Adrenal gland (tissue), 12 donors: ENCODE results near the gene POMGNT2. TPM values are rescaled to one million over a fixed set of nuclear protein-coding genes. Genes with fewer than 3 reads are reported as not detected.

Source experiments
- DNase-seq, 7 donors: peaks; one replicate each; pipeline ENCODE4 v3.0.0-alpha.2; 2019 to 2020
- H3K27ac ChIP-seq, 5 donors: fragments of 200-600 bp; sonication (generic) in 4 of 5; 1 replicate in 3 of 5; 2 replicates in 2 of 5; pipeline versions ENCODE4 v1.5.1 to v1.8.0; 2016 to 2020; ENCODE audit warnings: mild to moderate bottlenecking in 1 of 5
- H3K27me3 ChIP-seq: fragments of 200-600 bp; 2 replicates; pipeline ENCODE4 v1.8.0; 2021
- H3K36me3 ChIP-seq, 2 donors: fragments of 200-600 bp; replicated peaks in 1 of 2; 1 replicate in 1 of 2; 2 replicates in 1 of 2; pipeline versions ENCODE4 v1.5.1 to v1.8.0; 2018 to 2022
- H3K4me1 ChIP-seq, 2 donors: fragments of 200-600 bp; replicated peaks in 1 of 2; 1 replicate in 1 of 2; 2 replicates in 1 of 2; pipeline versions ENCODE4 v1.5.1 to v1.8.0; 2018 to 2021
- H3K4me3 ChIP-seq, 4 donors: fragments of 200-600 bp; sonication (generic) in 3 of 4; one replicate each; pipeline ENCODE4 v1.5.1; 2016 to 2018
- H3K9me3 ChIP-seq, 3 donors: fragments of 200-600 bp; sonication (generic) in 1 of 3; replicated peaks in 1 of 3; 1 replicate in 2 of 3; 2 replicates in 1 of 3; pipeline versions ENCODE4 v1.5.1 to v1.8.0; 2016 to 2021
- CTCF ChIP-seq, 6 experiments: fragments of 450-650 bp in 4 of 6; fragments of 200-600 bp in 2 of 6; sonication (generic) in 1 of 6; IDR thresholded peaks; 1 replicate in 5 of 6; 2 replicates in 1 of 6; pipeline versions ENCODE4 v1.5.1 to v1.8.0; 2016 to 2021; ENCODE audit warnings: antibody characterized with exemption in 6 of 6, mild to moderate bottlenecking in 2 of 6, moderate library complexity in 1 of 6
- POLR2A ChIP-seq, 2 donors: fragments of 450-650 bp; IDR thresholded peaks; one replicate each; pipeline ENCODE4 v1.6.1; 2017; ENCODE audit warnings: antibody characterized with exemption in 2 of 2, mild to moderate bottlenecking in 2 of 2, moderate library complexity in 1 of 2
- WGBS, 4 donors: extraction: QIAGEN DNeasy Blood & Tissue Kit in 2 of 4; methylation state at CpG; one replicate each; pipeline versions ENCODE4 v1.1.5 to v1.1.7; 2013 to 2017; 5-methylcytosine and 5-hydroxymethylcytosine counted together
- intact Hi-C, 2 donors: fragments of 100-400 bp; cut with DNase I; formaldehyde crosslinking; loops; one replicate each; pipeline versions ENCODE4 v1.14.1 to v1.15.0; 2022 to 2023
- polyA plus RNA-seq, 3 donors: library from polyadenylated mRNA; stranded (reverse); fragments of 200-250 nt in 2 of 3; fragments of 350-450 nt in 1 of 3; fragmentation: Illumina TruSeq in 1 of 3; extraction: RNeasy Lipid Tissue Mini Kit (QIAGEN cat#74804) in 1 of 3; gene quantifications; one replicate each; pipeline ENCODE4 v1.2.3, GENCODE V29; 2013 to 2014
- total RNA-seq, 9 donors: library from RNA; depleted of rRNA in 4 of 9; stranded (reverse); fragments of >200 nt in 4 of 9; fragments of 120-200 nt in 1 of 9; fragmentation: NEBNext Ultra II Directional in 1 of 9; extraction: Animal tissue kit (Norgen Biotek cat#: 25700) in 1 of 9; gene quantifications; one replicate each; pipeline versions ENCODE4 v1.1.0 to v1.2.4, GENCODE V29; 2013 to 2023
- donor health status: healthy with polysubstance abuse.
- donor health status: Bipolar disorder and iron deficiency.
- donor health status: DM: yes; HTN: yes; CAD: no.
- donor health status: DM: no; HTN: no; CAD: no.
- donor health status: DM: no; HTN: no; CAD: no.
- donor health status: DM: yes; HTN: yes; CAD: no.

Gene POMGNT2
- total and polyA plus RNA-seq, 12 donors: 6.5 to 44.9 (median 18.6) TPM

GRCh38 chr3:43061101-43061895, 44.6 kb downstream of the POMGNT2 start:
- TF ChIP-seq POLR2A (IDR thresholded peaks at IDR 0.05) (no peak), CTCF (IDR thresholded peaks at IDR 0.05) (no peak)
- no peak for DNase-seq
- Histone ChIP-seq H3K9me3 (no peaks in the 10 kb centered on the region), H3K4me3 (no peak overlapping the region), H3K36me3 (no peaks in the 10 kb centered on the region), H3K27me3 (no peaks in the 10 kb centered on the region), H3K27ac (no peak overlapping the region), H3K4me1 (no peaks in the 10 kb centered on the region)
- intact Hi-C loops: no loop called here
- 89 to 93% (median 92%) methylated on average over 6 to 8 of the region's 8 CpGs for WGBS, 4 donors

DNA sequence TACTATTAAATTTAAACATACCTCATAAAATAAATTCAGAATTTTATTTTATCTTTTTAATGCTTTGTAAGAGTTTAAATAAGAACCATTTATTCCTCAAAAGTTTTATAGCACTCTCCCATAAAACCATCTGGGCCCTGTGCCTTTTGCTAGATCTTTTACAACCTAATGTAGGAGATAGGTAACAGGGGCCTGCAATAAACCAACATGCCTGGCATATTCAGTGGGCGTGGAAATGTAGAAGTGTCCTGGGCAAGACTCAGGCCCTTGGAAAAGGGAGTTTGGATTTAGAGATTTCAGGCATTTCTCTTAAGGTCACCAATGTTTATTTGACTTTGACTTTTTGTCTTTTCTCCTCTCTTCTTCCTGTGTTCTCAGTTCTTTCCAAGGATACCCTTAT, 46.4 kb downstream of the POMGNT2 start:
- no peaks in the 10 kb centered on the region for H3K4me1 ChIP-seq
- H3K9me3 ChIP-seq: no peaks in the 10 kb centered on the region

DNA sequence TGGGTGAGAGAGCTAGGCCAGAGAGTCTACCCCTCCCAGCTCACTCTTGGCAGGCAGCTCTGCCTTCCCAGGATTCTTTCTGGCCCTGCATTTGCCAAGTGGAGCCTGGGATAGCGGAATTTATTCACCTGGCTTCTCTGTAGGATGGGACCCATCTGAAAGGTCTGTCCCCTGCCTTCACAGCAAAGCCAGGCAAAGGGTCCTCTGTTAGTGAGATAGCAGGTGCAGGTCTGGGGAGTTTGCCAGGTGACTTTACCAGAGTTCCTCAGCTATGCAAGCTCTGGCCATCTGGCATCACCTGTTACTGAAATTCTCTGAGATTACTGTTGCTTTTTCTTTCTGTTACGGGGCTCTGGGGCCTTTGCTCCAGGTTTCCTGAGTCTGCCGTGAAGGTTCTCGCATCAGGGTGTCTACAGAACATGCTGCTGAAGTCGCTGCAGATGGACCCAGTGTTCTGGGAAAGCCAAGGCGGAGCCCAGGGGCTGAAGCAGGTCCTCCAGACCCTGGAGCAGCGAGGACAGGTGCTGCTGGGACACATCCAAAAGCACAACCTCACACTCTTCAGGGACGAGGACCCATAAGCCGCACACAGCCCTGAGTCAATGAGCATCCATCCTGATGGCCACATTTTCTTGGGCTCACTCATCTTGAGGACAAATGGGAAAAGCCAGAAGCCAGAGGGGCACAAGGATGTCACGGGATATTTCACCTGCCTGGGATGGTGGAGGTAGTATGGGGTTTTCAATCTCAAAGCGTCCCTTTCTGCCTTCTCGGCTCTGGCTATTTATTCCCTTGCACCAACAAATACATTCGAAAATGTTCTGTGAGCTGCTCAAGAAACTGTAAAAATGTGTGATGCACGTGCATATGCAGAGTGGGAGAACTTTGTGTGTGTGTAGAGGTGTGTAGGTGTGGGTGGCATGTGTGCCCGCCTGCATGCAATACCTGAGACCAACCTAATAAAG, 49.8 kb downstream of the POMGNT2 start:
- Histone ChIP-seq H3K4me3 (no peak overlapping the region), H3K9me3 (peaks cover 0 to under 1% (median 0%) of the 10 kb centered on the region in 3 donors), H3K36me3 (no peaks in the 10 kb centered on the region), H3K4me1 (no peaks in the 10 kb centered on the region), H3K27ac (no peak overlapping the region), H3K27me3 (no peaks in the 10 kb centered on the region)
- TF ChIP-seq CTCF (IDR thresholded peaks at IDR 0.05) (no peak), POLR2A (IDR thresholded peaks at IDR 0.05) (no peak)
- intact Hi-C loops: no loop called here
- WGBS, 4 donors: 88 to 91% (median 88%) methylated on average over 9 to 15 of the region's 15 CpGs
- no peak for DNase-seq

More for the DNA sequence above, 46.4 kb downstream of the POMGNT2 start:
- Histone ChIP-seq H3K4me3 (no peak overlapping the region), H3K27me3 (no peaks in the 10 kb centered on the region), H3K27ac (no peak overlapping the region), H3K36me3 (no peaks in the 10 kb centered on the region)
- no peak for DNase-seq
- intact Hi-C loops: no loop called here
- WGBS, 4 donors: 81 to 96% (median 94%) methylated on average over 1 of the region's 1 CpG
- TF ChIP-seq CTCF (IDR thresholded peaks at IDR 0.05): no peak
- TF ChIP-seq POLR2A (IDR thresholded peaks at IDR 0.05): no peak

DNA sequence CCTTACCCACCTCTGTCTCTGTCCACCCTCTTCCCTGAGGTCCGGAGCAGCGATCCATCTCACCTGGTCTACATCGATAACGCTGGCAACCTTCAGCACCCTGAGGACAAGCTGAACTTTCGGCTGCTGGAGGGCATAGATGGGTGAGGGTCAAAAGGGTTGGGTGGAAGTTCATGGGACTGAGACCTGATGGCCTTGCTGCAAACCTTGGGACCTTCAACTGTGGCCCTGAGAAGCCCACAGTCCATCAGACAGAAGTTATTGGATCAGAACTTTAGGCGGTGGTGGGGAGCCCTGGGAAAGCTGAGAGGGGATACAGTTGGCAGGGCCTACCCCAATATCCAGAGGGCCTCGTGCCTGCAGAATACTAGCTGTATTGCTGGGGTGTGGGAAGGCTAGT, 50.5 kb downstream of the POMGNT2 start:
- 91 to 95% (median 94%) methylated on average over 7 of the region's 7 CpGs for WGBS, 4 donors
- DNase-seq: no peak
- intact Hi-C loops: no loop called here
- TF ChIP-seq POLR2A (IDR thresholded peaks at IDR 0.05): no peak
- TF ChIP-seq CTCF (IDR thresholded peaks at IDR 0.05): no peak
- Histone ChIP-seq H3K4me1 (no peaks in the 10 kb centered on the region), H3K4me3 (no peak overlapping the region), H3K27me3 (no peaks in the 10 kb centered on the region), H3K36me3 (no peaks in the 10 kb centered on the region), H3K27ac (no peak overlapping the region), H3K9me3 (peaks cover 0 to 3% (median 3%) of the 10 kb centered on the region in 3 donors)
